K562 (cell line): ENCODE results near the gene IRX5. TPM values are rescaled to one million over a fixed set of nuclear protein-coding genes. Genes with fewer than 3 reads are reported as not detected.

Source experiments
- ATAC-seq: fragments of 200-7000 bp; cut with Tn5 transposase; 3 replicates; pipeline ENCODE4 v1.9.1; 2020; ENCODE audit warnings: moderate library complexity
- BruUV-seq: library from RNA; stranded (reverse); fragments of 400-500 nt; replicated peaks from 2 replicates; lab custom pipeline; 2021; lab: Mats Ljungman, UMichigan
- CTCF ChIA-PET: fragments of 300-600 bp; formaldehyde crosslinking; extraction: SDS; loops from one replicate; lab custom pipeline; 2021; ENCODE audit warnings: low intra/inter-chr PET ratio; lab: Yijun Ruan, JAX
- POLR2A ChIA-PET: fragments of 300-600, 350-650 bp; sonication (Branson Sonifier 250); formaldehyde crosslinking; extraction: SDS; loops from one replicate; lab custom pipeline; 2021; ENCODE audit warnings: antibody characterized with exemption, inconsistent platforms; lab: Yijun Ruan, JAX
- DNase-seq, 4 experiments: peaks; one replicate each; pipeline versions ENCODE4 v3.0.0 to v3.0.0-alpha.2; 2011 to 2018; ENCODE audit warnings: low spot score in 3 of 4, mixed read lengths in 3 of 4; ENCODE audit errors: extremely low read depth in 1 of 4
- FAIRE-seq: peaks from 2 replicates; lab custom pipeline; 2011; peaks lifted over from hg19 to GRCh38; lab: Jason Lieb, UNC
- H2AFZ ChIP-seq: 2 replicates; pipeline ENCODE4 v1.6.0; 2011; ENCODE audit warnings: low read depth, low read length, control low read depth, inconsistent platforms
- H3K27ac ChIP-seq: fragments of 200-600 bp; 3 replicates; pipeline ENCODE4 v1.8.0; 2011; ENCODE audit warnings: low read depth, mild to moderate bottlenecking, control low read depth, inconsistent platforms, low read length, moderate library complexity, mixed read lengths; ENCODE audit errors: extremely low read depth
- H3K27me3 ChIP-seq, 2 experiments: fragments of 300-600 bp in 1 of 2; 2 replicates in 1 of 2; 3 replicates in 1 of 2; pipeline versions ENCODE4 v1.6.0 to v1.8.0; 2011; ENCODE audit warnings: inconsistent platforms in 2 of 2, low read length in 2 of 2, mild to moderate bottlenecking in 1 of 2, mixed read lengths in 1 of 2, moderate library complexity in 1 of 2; ENCODE audit not compliant: control insufficient read depth in 2 of 2, insufficient read depth in 2 of 2
- H3K36me3 ChIP-seq: fragments of 300-600 bp; 3 replicates; pipeline ENCODE4 v1.8.0; 2011; ENCODE audit warnings: mild to moderate bottlenecking, low read length, inconsistent platforms; ENCODE audit not compliant: control insufficient read depth, insufficient read depth
- H3K4me1 ChIP-seq, 2 experiments: fragments of 200-600 bp in 1 of 2; replicated peaks in 1 of 2; 2 replicates in 1 of 2; 3 replicates in 1 of 2; pipeline versions ENCODE4 v1.5.1 to v1.8.0; 2011; ENCODE audit warnings: inconsistent platforms in 2 of 2, low read length in 2 of 2, mild to moderate bottlenecking in 1 of 2, mixed read lengths in 1 of 2, moderate library complexity in 1 of 2; ENCODE audit not compliant: control insufficient read depth in 2 of 2, insufficient read depth in 2 of 2
- H3K4me2 ChIP-seq: 2 replicates; pipeline ENCODE4 v1.6.1; 2011; ENCODE audit warnings: low read length, control low read depth, inconsistent platforms, mixed read lengths; ENCODE audit not compliant: insufficient read depth
- H3K4me3 ChIP-seq: fragments of 200-600 bp; sonication (generic), shearing (Covaris generic); 2 replicates; pipeline ENCODE4 v1.5.1; 2016; ENCODE audit warnings: control low read depth, inconsistent platforms
- H3K79me2 ChIP-seq: fragments of 200-600 bp; 3 replicates; pipeline ENCODE4 v1.8.0; 2011; ENCODE audit warnings: low read length, inconsistent platforms; ENCODE audit not compliant: control insufficient read depth, insufficient read depth
- H3K9ac ChIP-seq, 2 experiments: 2 replicates each; pipeline versions ENCODE4 v1.6.0 to v1.6.1; 2011; ENCODE audit warnings: low read depth in 2 of 2, low read length in 2 of 2, control low read depth in 1 of 2, inconsistent platforms in 1 of 2, mild to moderate bottlenecking in 1 of 2, mixed read lengths in 1 of 2; ENCODE audit not compliant: insufficient read depth in 1 of 2
- H3K9me1 ChIP-seq: one replicate; pipeline ENCODE4 v1.6.0; 2011; ENCODE audit warnings: inconsistent platforms, mild to moderate bottlenecking, low read length, moderate library complexity; ENCODE audit not compliant: control insufficient read depth, insufficient read depth
- H3K9me3 ChIP-seq: replicated peaks from 2 replicates; pipeline ENCODE4 v1.5.1; 2011; ENCODE audit warnings: low read depth, low read length, inconsistent platforms; ENCODE audit not compliant: control insufficient read depth, insufficient read depth
- H4K20me1 ChIP-seq: replicated peaks from 2 replicates; pipeline ENCODE4 v1.6.1; 2011; ENCODE audit warnings: low read length, inconsistent platforms, mixed read lengths; ENCODE audit not compliant: control insufficient read depth, insufficient read depth
- CBX2 ChIP-seq: fragments of 200-600 bp; sonication (generic); IDR thresholded peaks from one replicate; pipeline ENCODE4 v1.6.1; 2012; ENCODE audit warnings: mild to moderate bottlenecking, low read length, inconsistent platforms; ENCODE audit not compliant: insufficient read depth, poor library complexity, severe bottlenecking
- CHD1 ChIP-seq: fragments of 200-600 bp; sonication (generic); IDR thresholded peaks from one replicate; pipeline ENCODE4 v1.6.1; 2012; ENCODE audit warnings: mild to moderate bottlenecking, moderate library complexity, low read length, inconsistent platforms
- CXXC5 ChIP-seq: fragments of 250-450 bp; sonication (Bioruptor Pico); IDR thresholded peaks from 2 replicates; pipeline ENCODE4 v1.8.0; 2022; ENCODE audit warnings: inconsistent platforms, mild to moderate bottlenecking, moderate library complexity
- NCOA4 ChIP-seq: fragments of 450-650 bp; IDR thresholded peaks from 2 replicates; pipeline ENCODE4 v1.6.1; 2018; ENCODE audit warnings: mild to moderate bottlenecking; ENCODE audit not compliant: partially characterized antibody
- PHF8 ChIP-seq: fragments of 200-600 bp; sonication (generic); IDR thresholded peaks from 2 replicates; pipeline ENCODE4 v1.6.1; 2012; ENCODE audit warnings: mixed run types, mild to moderate bottlenecking, inconsistent platforms, low read length, moderate library complexity, borderline replicate concordance
- YY1 ChIP-seq, 3 experiments: IDR thresholded peaks; 2 replicates each; pipeline ENCODE4 v1.6.1; 2011; ENCODE audit warnings: low read length in 2 of 3, mild to moderate bottlenecking in 2 of 3, moderate library complexity in 2 of 3, borderline replicate concordance in 1 of 3, control low read depth in 1 of 3, low read depth in 1 of 3; ENCODE audit not compliant: insufficient read depth in 3 of 3, insufficient replicate concordance in 2 of 3, control insufficient read depth in 1 of 3, insufficient read length in 1 of 3; ENCODE audit errors: extremely low read depth in 1 of 3
- ZFX ChIP-seq: sonication (generic); formaldehyde crosslinking; IDR thresholded peaks from 2 replicates; pipeline ENCODE4 v1.8.0; 2022; ENCODE audit warnings: mild to moderate bottlenecking, missing genetic modification reagents, moderate library complexity
- ZNF23 ChIP-seq: fragments of 250-450 bp; sonication (Bioruptor Pico); IDR thresholded peaks from 2 replicates; pipeline ENCODE4 v1.4.0; 2020; ENCODE audit warnings: mild to moderate bottlenecking
- ZNF79 ChIP-seq: fragments of 250-450 bp; sonication (Bioruptor Pico); IDR thresholded peaks from 2 replicates; pipeline ENCODE4 v1.4.0; 2020; ENCODE audit warnings: low read depth, mild to moderate bottlenecking, moderate library complexity
- WGBS: fragments of 100-300 bp; shearing (Covaris generic); methylation state at CpG from one replicate; pipeline ENCODE4 v1.1.6; 2016; ENCODE audit warnings: low coverage, mixed read lengths; ENCODE audit not compliant: insufficient coverage; ENCODE audit errors: missing lambda C conversion rate; 5-methylcytosine and 5-hydroxymethylcytosine counted together
- in situ Hi-C: fragments of 300-500 bp; cut with MboI; formaldehyde crosslinking; loops from 4 replicates; pipeline ENCODE4 v1.15.0; 2018; ENCODE audit warnings: inconsistent platforms, mixed read lengths
- intact Hi-C: fragments of 100-400 bp; cut with micrococcal nuclease; formaldehyde crosslinking; loops from 2 replicates; pipeline ENCODE4 v1.14.2; 2022
- polyA plus RNA-seq, 8 experiments: library from polyadenylated mRNA; depleted of rRNA in 4 of 8; stranded (reverse) in 5 of 8; unstranded in 3 of 8; fragments of >200 nt; fragmentation: Nextera tagmentation in 2 of 8; fragmentation: Illumina TruSeq in 1 of 8; extraction: Ambion mirVana in 2 of 8; extraction: Trizol in 1 of 8; gene quantifications; 2 replicates each; pipeline versions ENCODE4 v1.2.1 to v1.2.3, GENCODE V29; 2011 to 2014; ENCODE audit warnings: inconsistent platforms in 1 of 8, missing spikeins in 1 of 8
- total RNA-seq, 7 experiments: library from RNA; depleted of rRNA in 6 of 7; stranded (reverse); fragments of >200 nt in 6 of 7; fragmentation: Illumina TruSeq in 2 of 7; extraction: Trizol in 2 of 7; gene quantifications; 2 replicates each; pipeline versions ENCODE4 v1.2.1 to v1.2.3, GENCODE V29; 2011 to 2021; ENCODE audit warnings: low replicate concordance in 1 of 7
- TF ChIP-seq, protein P1 (sequence below), 2 experiments: IDR thresholded peaks; 2 replicates each; pipeline ENCODE4 v1.6.1; 2011; ENCODE audit warnings: borderline replicate concordance in 1 of 2, control low read depth in 1 of 2, low read depth in 1 of 2, low read length in 1 of 2, mild to moderate bottlenecking in 1 of 2, mixed read lengths in 1 of 2, moderate library complexity in 1 of 2; ENCODE audit not compliant: insufficient read depth in 1 of 2, insufficient read length in 1 of 2, poor library complexity in 1 of 2, severe bottlenecking in 1 of 2; ENCODE audit errors: extremely low read depth in 1 of 2
- TF ChIP-seq, protein P2 (sequence below): sonication (generic); formaldehyde crosslinking; IDR thresholded peaks from 2 replicates; pipeline ENCODE4 v1.8.0; 2022; ENCODE audit warnings: mild to moderate bottlenecking, missing genetic modification reagents, borderline replicate concordance
- TF ChIP-seq, protein P3 (sequence below): sonication (generic); formaldehyde crosslinking; IDR thresholded peaks from 2 replicates; pipeline ENCODE4 v1.8.0; 2023; ENCODE audit warnings: mild to moderate bottlenecking, missing genetic modification reagents

The IRX5 gene
- total and polyA plus RNA-seq, 9 of the 15 experiments (the other 6 are each of a cell fraction or from before 2014, with no cell fraction given) = 0.20 to 4.2 (median 0.94) TPM

DNA sequence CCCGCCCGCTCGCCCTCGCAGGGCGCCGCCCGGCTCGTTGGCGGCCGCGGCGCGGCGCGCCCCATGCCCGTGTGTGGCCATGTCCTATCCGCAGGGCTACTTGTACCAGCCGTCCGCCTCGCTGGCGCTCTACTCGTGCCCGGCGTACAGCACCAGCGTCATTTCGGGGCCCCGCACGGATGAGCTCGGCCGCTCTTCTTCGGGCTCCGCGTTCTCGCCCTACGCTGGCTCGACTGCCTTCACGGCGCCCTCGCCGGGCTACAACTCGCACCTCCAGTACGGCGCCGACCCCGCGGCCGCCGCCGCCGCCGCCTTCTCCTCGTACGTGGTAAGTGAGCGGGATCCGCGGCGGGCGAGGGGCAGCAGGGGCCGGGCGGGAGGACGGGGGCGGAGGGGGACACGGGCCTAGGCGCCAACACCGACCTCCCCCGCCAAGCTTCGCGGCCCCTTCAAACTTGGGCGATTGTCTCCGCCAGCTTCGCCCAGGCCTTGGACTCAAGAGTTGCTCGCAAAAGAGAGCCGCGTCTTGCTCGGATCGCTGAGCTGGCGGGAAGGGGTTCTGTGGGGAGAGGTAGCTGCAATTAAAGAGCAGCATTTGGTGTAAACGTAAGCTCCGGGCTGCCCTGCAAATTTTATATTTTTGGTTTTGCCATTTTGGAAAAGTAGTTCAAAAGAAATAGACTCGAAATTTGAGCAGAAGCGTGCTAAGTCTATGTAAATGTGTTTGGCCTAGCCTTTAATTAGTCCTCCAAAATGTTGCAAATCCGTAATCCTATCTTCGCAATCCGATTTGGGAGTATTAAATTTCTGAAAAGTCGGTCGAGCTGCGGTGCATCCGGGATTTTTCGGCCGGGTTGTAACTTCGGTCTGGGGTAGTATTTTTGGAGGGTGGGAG lies 702 bp downstream of the IRX5 start:
- no peak for ATAC-seq
- Histone ChIP-seq H2AFZ (peak overlapping the region; percentile 92), H3K9me3 (0 out of 2 replicates have a peak, but pooled peaks cover 1% of the 10 kb centered on the region), H3K9me1 (no peaks in the 10 kb centered on the region), H3K4me3 (peak overlapping the region; percentile 80), H3K27ac (peak overlapping the region; percentile 59; the same call in 1 of the 3 replicates), H3K4me2 (peak overlapping the region; percentile 97), H3K9ac (peak overlapping the region; percentile 68 to 95), H3K36me3 (peaks cover 7% of the 10 kb centered on the region; the same call in 1 of the 3 replicates), H3K79me2 (peaks cover 23% of the 10 kb centered on the region), H3K27me3 (no peaks in the 10 kb centered on the region), H4K20me1 (peaks cover 5% of the 10 kb centered on the region; the same call in 1 of the 2 replicates), H3K4me1 (peaks cover 18 to 37% of the 10 kb centered on the region in 2 experiments; a peak in 4 of 5 replicates)
- FAIRE-seq = no peak
- WGBS = 29% methylated on average over 40 of the region's 91 CpGs
- in situ Hi-C loops (no loop called here), intact Hi-C loops (no loop called here)
- CTCF ChIA-PET = no interaction called here
- TSS peak; percentile 62 for BruUV-seq
- POLR2A ChIA-PET = interaction anchor here (0.6 kb wide), 1 partner anchor 17 kb away, joined by 3 read pairs; no protein-coding TSS in a partner anchor
- peak; percentile 21 to 51 (median 40) for DNase-seq
- TF ChIP-seq PHF8 = peak; percentile 13; the same call in 1 of the 2 replicates
- TF ChIP-seq, protein P1, sequence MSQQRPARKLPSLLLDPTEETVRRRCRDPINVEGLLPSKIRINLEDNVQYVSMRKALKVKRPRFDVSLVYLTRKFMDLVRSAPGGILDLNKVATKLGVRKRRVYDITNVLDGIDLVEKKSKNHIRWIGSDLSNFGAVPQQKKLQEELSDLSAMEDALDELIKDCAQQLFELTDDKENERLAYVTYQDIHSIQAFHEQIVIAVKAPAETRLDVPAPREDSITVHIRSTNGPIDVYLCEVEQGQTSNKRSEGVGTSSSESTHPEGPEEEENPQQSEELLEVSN (IDR thresholded peaks at IDR 0.05; ENCODE audit: borderline replicate concordance in 1 of 2, extremely low read depth in 1 of 2, insufficient read depth in 1 of 2, insufficient read length in 1 of 2, low read depth in 1 of 2, low read length in 1 of 2, poor library complexity in 1 of 2, severe bottlenecking in 1 of 2) = peak in 1 of 2 experiments; percentile 41
- TF ChIP-seq CXXC5 (CRISPR knock-in tag) = 0 out of 2 replicates have a peak, but pooled peaks have one; percentile 22
- TF ChIP-seq CBX2 = no peak
- peak; percentile 49; the same call in 1 of the 2 replicates for TF ChIP-seq ZFX (CRISPR knock-in tag)
- TF ChIP-seq CHD1 = peak; percentile 67
- TF ChIP-seq ZNF23 (CRISPR knock-in tag) = no peak
- TF ChIP-seq, protein P2, sequence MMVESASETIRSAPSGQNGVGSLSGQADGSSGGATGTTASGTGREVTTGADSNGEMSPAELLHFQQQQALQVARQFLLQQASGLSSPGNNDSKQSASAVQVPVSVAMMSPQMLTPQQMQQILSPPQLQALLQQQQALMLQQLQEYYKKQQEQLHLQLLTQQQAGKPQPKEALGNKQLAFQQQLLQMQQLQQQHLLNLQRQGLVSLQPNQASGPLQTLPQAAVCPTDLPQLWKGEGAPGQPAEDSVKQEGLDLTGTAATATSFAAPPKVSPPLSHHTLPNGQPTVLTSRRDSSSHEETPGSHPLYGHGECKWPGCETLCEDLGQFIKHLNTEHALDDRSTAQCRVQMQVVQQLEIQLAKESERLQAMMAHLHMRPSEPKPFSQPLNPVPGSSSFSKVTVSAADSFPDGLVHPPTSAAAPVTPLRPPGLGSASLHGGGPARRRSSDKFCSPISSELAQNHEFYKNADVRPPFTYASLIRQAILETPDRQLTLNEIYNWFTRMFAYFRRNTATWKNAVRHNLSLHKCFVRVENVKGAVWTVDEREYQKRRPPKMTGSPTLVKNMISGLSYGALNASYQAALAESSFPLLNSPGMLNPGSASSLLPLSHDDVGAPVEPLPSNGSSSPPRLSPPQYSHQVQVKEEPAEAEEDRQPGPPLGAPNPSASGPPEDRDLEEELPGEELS (CRISPR knock-in tag) = no peak
- no peak for TF ChIP-seq NCOA4
- TF ChIP-seq, protein P3, sequence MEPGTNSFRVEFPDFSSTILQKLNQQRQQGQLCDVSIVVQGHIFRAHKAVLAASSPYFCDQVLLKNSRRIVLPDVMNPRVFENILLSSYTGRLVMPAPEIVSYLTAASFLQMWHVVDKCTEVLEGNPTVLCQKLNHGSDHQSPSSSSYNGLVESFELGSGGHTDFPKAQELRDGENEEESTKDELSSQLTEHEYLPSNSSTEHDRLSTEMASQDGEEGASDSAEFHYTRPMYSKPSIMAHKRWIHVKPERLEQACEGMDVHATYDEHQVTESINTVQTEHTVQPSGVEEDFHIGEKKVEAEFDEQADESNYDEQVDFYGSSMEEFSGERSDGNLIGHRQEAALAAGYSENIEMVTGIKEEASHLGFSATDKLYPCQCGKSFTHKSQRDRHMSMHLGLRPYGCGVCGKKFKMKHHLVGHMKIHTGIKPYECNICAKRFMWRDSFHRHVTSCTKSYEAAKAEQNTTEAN (CRISPR knock-in tag) = no peak
- TF ChIP-seq ZNF79 (CRISPR knock-in tag) = no peak
- TF ChIP-seq YY1 (IDR thresholded peaks at IDR 0.05; ENCODE audit: borderline replicate concordance in 1 of 3, control insufficient read depth in 1 of 3, extremely low read depth in 1 of 3, insufficient read depth in 3 of 3, insufficient read length in 1 of 3, insufficient replicate concordance in 2 of 3, low read depth in 1 of 3, low read length in 2 of 3) = peak in 1 of 3 experiments; percentile 4
